H1 (cell line): ENCODE data around the gene PCED1B. TPM values are rescaled to one million over a fixed set of nuclear protein-coding genes. Genes with fewer than 3 reads are reported as not detected.

Experiments
- CTCF ChIA-PET: fragments of 300-600 bp; sonication (Branson Sonifier 250); formaldehyde crosslinking; loops from one replicate; lab custom pipeline; 2021; ENCODE audit not compliant: partially characterized antibody; lab: Charles Lee
- POLR2A ChIA-PET: fragments of 300-600 bp; sonication (Branson Sonifier 250); formaldehyde crosslinking; loops from one replicate; lab custom pipeline; 2021; ENCODE audit warnings: inconsistent platforms; ENCODE audit not compliant: partially characterized antibody; lab: Charles Lee
- DNase-seq, 2 experiments: peaks; one replicate each; pipeline versions ENCODE4 v3.0.0 to v3.0.0-alpha.2; 2010 to 2022; ENCODE audit warnings: low spot score in 2 of 2, low read depth in 1 of 2, mixed read lengths in 1 of 2
- FAIRE-seq: peaks from 2 replicates; lab custom pipeline; 2011; peaks lifted over from hg19 to GRCh38; lab: Jason Lieb, UNC
- H2AFZ ChIP-seq: 2 replicates; pipeline ENCODE4 v1.8.1; 2012; ENCODE audit warnings: low read length, inconsistent platforms
- H2AK5ac ChIP-seq: 2 replicates; pipeline ENCODE4 v1.6.1; 2013; ENCODE audit warnings: low read depth, low read length
- H2BK120ac ChIP-seq: replicated peaks from 2 replicates; pipeline ENCODE3; 2013; ENCODE audit warnings: low read depth, low read length, inconsistent platforms
- H2BK12ac ChIP-seq: 2 replicates; pipeline ENCODE4 v1.6.1; 2013; ENCODE audit warnings: low read depth, low read length
- H2BK15ac ChIP-seq: 2 replicates; pipeline ENCODE4 v1.6.1; 2013; ENCODE audit warnings: low read length
- H2BK20ac ChIP-seq: 2 replicates; pipeline ENCODE4 v1.6.1; 2013; ENCODE audit warnings: low read length
- H2BK5ac ChIP-seq: 2 replicates; pipeline ENCODE4 v1.6.1; 2013; ENCODE audit warnings: low read depth, low read length
- H3K14ac ChIP-seq: 2 replicates; pipeline ENCODE4 v1.6.1; 2013; ENCODE audit warnings: inconsistent platforms; ENCODE audit not compliant: insufficient read length
- H3K18ac ChIP-seq: 2 replicates; pipeline ENCODE4 v1.6.1; 2013; ENCODE audit warnings: low read length; ENCODE audit errors: extremely low read depth
- H3K23ac ChIP-seq: 2 replicates; pipeline ENCODE4 v1.6.1; 2013; ENCODE audit warnings: inconsistent platforms; ENCODE audit not compliant: insufficient read length
- H3K23me2 ChIP-seq: 2 replicates; pipeline ENCODE4 v1.6.1; 2013; ENCODE audit warnings: low read depth, low read length
- H3K27ac ChIP-seq: 2 replicates; pipeline ENCODE4 v1.6.1; 2011; ENCODE audit warnings: low read depth, low read length, inconsistent platforms
- H3K27me3 ChIP-seq, 4 experiments: replicated peaks in 1 of 4; 1 replicate in 1 of 4; 2 replicates in 3 of 4; pipeline versions ENCODE4 v1.6.1 to v1.8.1; 2011 to 2013; ENCODE audit warnings: low read length in 3 of 4, mild to moderate bottlenecking in 3 of 4, inconsistent platforms in 2 of 4, mixed read lengths in 2 of 4, moderate library complexity in 1 of 4; ENCODE audit not compliant: control insufficient read depth in 3 of 4, insufficient read depth in 3 of 4; ENCODE audit errors: extremely low read depth in 1 of 4
- H3K36me3 ChIP-seq, 4 experiments: 2 replicates each; pipeline versions ENCODE4 v1.6.1 to v1.8.1; 2011 to 2013; ENCODE audit warnings: mild to moderate bottlenecking in 4 of 4, low read length in 3 of 4, moderate library complexity in 2 of 4, control low read depth in 1 of 4, inconsistent platforms in 1 of 4; ENCODE audit not compliant: insufficient read depth in 4 of 4, control insufficient read depth in 2 of 4
- H3K4ac ChIP-seq: replicated peaks from 2 replicates; pipeline ENCODE3; 2013; ENCODE audit warnings: low read length, low read depth, mixed read lengths, inconsistent platforms; ENCODE audit not compliant: insufficient read length
- H3K4me1 ChIP-seq, 4 experiments: replicated peaks in 1 of 4; 1 replicate in 1 of 4; 2 replicates in 3 of 4; pipeline versions ENCODE4 v1.6.1 to v1.8.1; 2011 to 2013; ENCODE audit warnings: low read length in 3 of 4, inconsistent platforms in 2 of 4, mixed read lengths in 1 of 4; ENCODE audit not compliant: insufficient read depth in 4 of 4, control insufficient read depth in 3 of 4
- H3K4me2 ChIP-seq, 2 experiments: 2 replicates each; pipeline versions ENCODE4 v1.6.1 to v1.8.1; 2011 to 2013; ENCODE audit warnings: low read depth in 2 of 2, low read length in 2 of 2, control low read depth in 1 of 2, inconsistent platforms in 1 of 2, mild to moderate bottlenecking in 1 of 2; ENCODE audit not compliant: insufficient read depth in 1 of 2
- H3K4me3 ChIP-seq, 4 experiments: fragments of 200-600, 300-600 bp in 1 of 4; sonication (generic), shearing (Covaris generic), sonication (Bioruptor Twin) in 1 of 4; 2 replicates each; pipeline versions ENCODE4 v1.5.1 to v1.8.1; 2011 to 2016; ENCODE audit warnings: low read length in 4 of 4, low read depth in 3 of 4, control low read depth in 2 of 4, inconsistent platforms in 2 of 4, mild to moderate bottlenecking in 2 of 4, mixed read lengths in 1 of 4, moderate library complexity in 1 of 4; ENCODE audit not compliant: insufficient read depth in 2 of 4; ENCODE audit errors: extremely low read depth in 1 of 4
- H3K56ac ChIP-seq: replicated peaks from 2 replicates; pipeline ENCODE3; 2013; ENCODE audit warnings: low read depth, mild to moderate bottlenecking, mixed read lengths, low read length, inconsistent platforms; ENCODE audit not compliant: insufficient read length
- H3K79me1 ChIP-seq: 2 replicates; pipeline ENCODE4 v1.6.1; 2013; ENCODE audit warnings: low read depth, low read length, control low read depth
- H3K79me2 ChIP-seq, 2 experiments: 2 replicates each; pipeline versions ENCODE4 v1.6.1 to v1.8.1; 2012 to 2013; ENCODE audit warnings: low read length in 2 of 2, mild to moderate bottlenecking in 2 of 2, inconsistent platforms in 1 of 2; ENCODE audit not compliant: insufficient read depth in 2 of 2, control insufficient read depth in 1 of 2
- H3K9ac ChIP-seq, 4 experiments: replicated peaks in 1 of 4; 1 replicate in 1 of 4; 2 replicates in 3 of 4; pipeline versions ENCODE4 v1.6.1 to v1.8.1; 2011 to 2013; ENCODE audit warnings: low read depth in 3 of 4, low read length in 3 of 4, control low read depth in 2 of 4, mild to moderate bottlenecking in 2 of 4, moderate library complexity in 2 of 4, inconsistent platforms in 1 of 4; ENCODE audit errors: extremely low read depth in 1 of 4
- H3K9me3 ChIP-seq, 2 experiments: 2 replicates each; pipeline versions ENCODE4 v1.6.1 to v1.8.1; 2012 to 2013; ENCODE audit warnings: mild to moderate bottlenecking in 2 of 2, moderate library complexity in 2 of 2, control low read depth in 1 of 2, inconsistent platforms in 1 of 2, low read depth in 1 of 2, low read length in 1 of 2, mixed read lengths in 1 of 2; ENCODE audit not compliant: insufficient read depth in 2 of 2
- H4K20me1 ChIP-seq, 2 experiments: replicated peaks in 1 of 2; 2 replicates each; pipeline versions ENCODE3 to v1.8.1; 2011 to 2013; ENCODE audit warnings: inconsistent platforms in 2 of 2, low read length in 2 of 2, mild to moderate bottlenecking in 1 of 2; ENCODE audit not compliant: insufficient read depth in 2 of 2, control insufficient read depth in 1 of 2
- H4K5ac ChIP-seq: 2 replicates; pipeline ENCODE4 v1.6.1; 2013; ENCODE audit warnings: low read length, low read depth, mixed read lengths, inconsistent platforms; ENCODE audit not compliant: insufficient read length
- H4K8ac ChIP-seq: 2 replicates; pipeline ENCODE4 v1.8.0; 2013; ENCODE audit warnings: mild to moderate bottlenecking, moderate library complexity, low read length, inconsistent platforms; ENCODE audit not compliant: insufficient read depth; ENCODE audit errors: extremely low read depth
- H4K91ac ChIP-seq: replicated peaks from 2 replicates; pipeline ENCODE3; 2013; ENCODE audit warnings: low read length, mixed read lengths, inconsistent platforms; ENCODE audit not compliant: insufficient read length
- ASH2L ChIP-seq: fragments of 200-600, 300-600 bp; sonication (generic); IDR thresholded peaks from one replicate; pipeline ENCODE4 v1.7.1; 2017; ENCODE audit warnings: low read length
- BACH1 ChIP-seq: IDR thresholded peaks from 2 replicates; pipeline ENCODE4 v1.6.1; 2012; ENCODE audit warnings: low read length, improper control_type of control experiment
- BRCA1 ChIP-seq: IDR thresholded peaks from 2 replicates; pipeline ENCODE4 v1.6.1; 2012; ENCODE audit warnings: low read depth, low read length, improper control_type of control experiment
- CBX5 ChIP-seq: fragments of 300-800, 300-1000 bp; sonication (generic); IDR thresholded peaks from 2 replicates; pipeline ENCODE4 v1.7.1; 2016; ENCODE audit warnings: antibody characterized with exemption, low read length, low read depth
- CHD2 ChIP-seq: IDR thresholded peaks from 2 replicates; pipeline ENCODE4 v1.6.1; 2012; ENCODE audit warnings: low read length, improper control_type of control experiment
- CTBP2 ChIP-seq: IDR thresholded peaks from 2 replicates; pipeline ENCODE4 v1.7.0; 2011; ENCODE audit warnings: borderline replicate concordance, mild to moderate bottlenecking, moderate library complexity, mixed read lengths, low read length; ENCODE audit not compliant: insufficient read depth, insufficient read length
- E2F6 ChIP-seq: IDR thresholded peaks from 2 replicates; pipeline ENCODE4 v1.6.1; 2012; ENCODE audit warnings: inconsistent platforms
- EZH2 ChIP-seq: fragments of 200-600 bp; sonication (generic); IDR thresholded peaks from 2 replicates; pipeline ENCODE4 v1.7.1; 2012; ENCODE audit warnings: low read depth, mild to moderate bottlenecking, moderate library complexity, low read length, inconsistent platforms; ENCODE audit not compliant: severe bottlenecking
- NANOG ChIP-seq: IDR thresholded peaks from 2 replicates; pipeline ENCODE4 v1.6.1; 2011; ENCODE audit warnings: low read length, low read depth, mild to moderate bottlenecking, inconsistent platforms; ENCODE audit not compliant: insufficient read depth, poor library complexity, severe bottlenecking
- RAD21 ChIP-seq, 2 experiments: IDR thresholded peaks in 1 of 2; conservative IDR thresholded peaks in 1 of 2; 2 replicates each; pipeline ENCODE4 v1.6.1; 2011; ENCODE audit warnings: low read depth in 2 of 2, low read length in 2 of 2, improper control_type of control experiment in 1 of 2, inconsistent platforms in 1 of 2, mild to moderate bottlenecking in 1 of 2, moderate library complexity in 1 of 2
- SAP30 ChIP-seq: fragments of 300-600 bp; sonication (generic); IDR thresholded peaks from 2 replicates; pipeline ENCODE4 v1.7.1; 2012; ENCODE audit warnings: low read length, moderate library complexity, mild to moderate bottlenecking, inconsistent platforms; ENCODE audit not compliant: insufficient read depth, insufficient replicate concordance
- TBP ChIP-seq: IDR thresholded peaks from 2 replicates; pipeline ENCODE4 v1.6.1; 2011; ENCODE audit warnings: low read depth, low read length, improper control_type of control experiment
- TCF12 ChIP-seq: IDR thresholded peaks from 2 replicates; pipeline ENCODE4 v1.6.1; 2011; ENCODE audit warnings: low read depth, mild to moderate bottlenecking, low read length
- YY1 ChIP-seq: IDR thresholded peaks from 2 replicates; pipeline ENCODE4 v1.6.1; 2011; ENCODE audit warnings: low read depth, mild to moderate bottlenecking, low read length
- WGBS, 2 experiments: shearing (Covaris generic) in 1 of 2; methylation state at CpG; one replicate each; pipeline versions ENCODE4 v1.1.6 to v1.1.7; 2013 to 2015; ENCODE audit warnings: low lambda C conversion rate in 2 of 2, mixed read lengths in 2 of 2, inconsistent platforms in 1 of 2, low coverage in 1 of 2, missing lambda C conversion rate in 1 of 2; ENCODE audit not compliant: insufficient replicate concordance in 2 of 2, insufficient coverage in 1 of 2, insufficient read length in 1 of 2; ENCODE audit errors: extremely low coverage in 1 of 2, missing lambda C conversion rate in 1 of 2; 5-methylcytosine and 5-hydroxymethylcytosine counted together
- polyA plus RNA-seq, 7 experiments: library from polyadenylated mRNA; depleted of rRNA in 3 of 7; stranded (reverse) in 5 of 7; unstranded in 2 of 7; fragments of >200 nt in 5 of 7; fragments of 200-250 nt in 2 of 7; gene quantifications; 1 replicate in 5 of 7; 2 replicates in 1 of 7; 4 replicates in 1 of 7; pipeline versions ENCODE4 v1.2.1 to v1.2.3, GENCODE V29; 2011 to 2013; ENCODE audit warnings: missing spikeins in 2 of 7, mixed read lengths in 2 of 7
- total RNA-seq: library from RNA; stranded (reverse); fragmentation: NEBNext Ultra II Directional; extraction: Animal tissue kit (Norgen Biotek cat#: 25700); gene quantifications from 2 replicates; pipeline ENCODE4 v1.2.1, GENCODE V29; 2021

Gene PCED1B
- total and polyA plus RNA-seq, 2 of the 8 experiments (the other 6 are each of a cell fraction or from before 2014, with no cell fraction given), result 4.7 to 5.4 TPM

- CTCF ChIA-PET, result no interaction called here
- no peak overlapping the region for H3K27ac ChIP-seq
- TF ChIP-seq CTBP2, result no peak
- no peak for TF ChIP-seq ASH2L
- no peak for TF ChIP-seq TBP
- no peak for TF ChIP-seq SAP30
- TF ChIP-seq RAD21 (IDR thresholded peaks at IDR 0.05 in 1 of 2, conservative IDR thresholded peaks at IDR 0.05 in 1 of 2; ENCODE audit: low read depth in 2 of 2, low read length in 2 of 2), result no peak
- TF ChIP-seq YY1, result no peak
- TF ChIP-seq EZH2, result no peak
- TF ChIP-seq TCF12, result no peak
- TF ChIP-seq BRCA1, result no peak
- TF ChIP-seq NANOG, result no peak
- TF ChIP-seq E2F6, result no peak
- no peak for TF ChIP-seq BACH1
- no peak for TF ChIP-seq CBX5
- TF ChIP-seq CHD2, result no peak
Measured at GRCh38 chr12:47190905-47191304, 111.5 kb downstream of the PCED1B start.

More at GRCh38 chr12:47190905-47191304, 111.5 kb downstream of the PCED1B start:
- H3K14ac ChIP-seq, result no peak overlapping the region
- H3K9me3 ChIP-seq, result no peaks in the 10 kb centered on the region
- no peak overlapping the region for H3K4me3 ChIP-seq
- no peaks in the 10 kb centered on the region for H3K23me2 ChIP-seq
- no peak overlapping the region for H4K91ac ChIP-seq
- H2AK5ac ChIP-seq, result no peak overlapping the region
- H2BK12ac ChIP-seq, result no peak overlapping the region
- no peak overlapping the region for H3K9ac ChIP-seq
- H3K27me3 ChIP-seq, result no peaks in the 10 kb centered on the region
- no peak overlapping the region for H2BK20ac ChIP-seq
- DNase-seq (no peak), FAIRE-seq (no peak)
- H3K4me1 ChIP-seq, result peaks cover 0 to 12% (median 9%) of the 10 kb centered on the region in 4 experiments; a peak in 5 of 7 replicates
- H3K56ac ChIP-seq, result no peak overlapping the region
- H2BK120ac ChIP-seq, result no peak overlapping the region
- H3K36me3 ChIP-seq, result no peaks in the 10 kb centered on the region
- 67% methylated on average over 3 of the region's 3 CpGs; no CpG with 5 or more reads in 1 of the 2 experiments for WGBS, 2 experiments
- no peak overlapping the region for H2AFZ ChIP-seq
- POLR2A ChIA-PET, result interaction anchor here (1.0 kb wide), 1 partner anchor 17 kb away, joined by 3 read pairs; no protein-coding TSS in a partner anchor
- no peak overlapping the region for H3K18ac ChIP-seq
- no peaks in the 10 kb centered on the region for H4K20me1 ChIP-seq
- H3K23ac ChIP-seq, result no peak overlapping the region
- no peaks in the 10 kb centered on the region for H3K79me2 ChIP-seq
- H2BK15ac ChIP-seq, result no peak overlapping the region
- no peak overlapping the region for H4K8ac ChIP-seq
- no peak overlapping the region for H4K5ac ChIP-seq
- H3K79me1 ChIP-seq, result no peaks in the 10 kb centered on the region
- H3K4ac ChIP-seq, result no peak overlapping the region
- no peak overlapping the region for H3K4me2 ChIP-seq
- H2BK5ac ChIP-seq, result no peak overlapping the region
